IMR-90 (cell line): ENCODE data around the gene RGPD5. TPM values are rescaled to one million over a fixed set of nuclear protein-coding genes. Genes with fewer than 3 reads are reported as not detected.
"Not testable (repeated sequence)": the region's sequence is repeated elsewhere in the genome, so short reads cannot be mapped to it uniquely, and the experiment has no call there.

Source experiments
- ATAC-seq: fragments of 200-7000 bp; cut with Tn5 transposase; 2 replicates; pipeline ENCODE4 v1.9.1; 2020; ENCODE audit warnings: low read depth, mild to moderate bottlenecking, moderate library complexity
- BruUV-seq: library from RNA; stranded (reverse); fragments of 400-500 nt; replicated peaks from 2 replicates; lab custom pipeline; 2021; lab: Mats Ljungman, UMichigan
- CTCF ChIA-PET: fragments of 300-600 bp; formaldehyde crosslinking; extraction: SDS; loops from one replicate; lab custom pipeline; 2021; ENCODE audit warnings: antibody characterized with exemption; lab: Yijun Ruan, JAX
- POLR2A ChIA-PET: fragments of 300-600 bp; sonication (Branson Sonifier 250); formaldehyde crosslinking; loops from one replicate; lab custom pipeline; 2022; ENCODE audit warnings: antibody characterized with exemption; ENCODE audit not compliant: unreplicated experiment; lab: Charles Lee
- DNase-seq: peaks from one replicate; pipeline ENCODE4 v3.0.0; 2013
- H2AFZ ChIP-seq: replicated peaks from 2 replicates; pipeline ENCODE3; 2013; ENCODE audit warnings: low read length, mild to moderate bottlenecking; ENCODE audit not compliant: poor library complexity
- H2AK5ac ChIP-seq: 2 replicates; pipeline ENCODE4 v1.6.1; 2013; ENCODE audit warnings: low read depth, low read length, inconsistent platforms
- H2AK9ac ChIP-seq: replicated peaks from 2 replicates; pipeline ENCODE3; 2013; ENCODE audit warnings: mild to moderate bottlenecking, low read depth, low read length, moderate library complexity; ENCODE audit not compliant: poor library complexity
- H2BK120ac ChIP-seq: 2 replicates; pipeline ENCODE4 v1.6.1; 2013; ENCODE audit warnings: low read depth, low read length, inconsistent platforms
- H2BK15ac ChIP-seq: 3 replicates; pipeline ENCODE4 v1.6.1; 2013; ENCODE audit warnings: low read depth, low read length, inconsistent platforms
- H2BK20ac ChIP-seq: 2 replicates; pipeline ENCODE4 v1.6.1; 2013; ENCODE audit warnings: low read depth, mild to moderate bottlenecking, inconsistent platforms, low read length, moderate library complexity
- H2BK5ac ChIP-seq: 2 replicates; pipeline ENCODE4 v1.6.1; 2013; ENCODE audit warnings: mild to moderate bottlenecking, low read depth, low read length, inconsistent platforms; ENCODE audit not compliant: poor library complexity, severe bottlenecking
- H3K14ac ChIP-seq: replicated peaks from 2 replicates; pipeline ENCODE4 v1.6.1; 2013; ENCODE audit warnings: low read depth, low read length, inconsistent platforms
- H3K18ac ChIP-seq: 2 replicates; pipeline ENCODE4 v1.6.1; 2013; ENCODE audit warnings: low read depth, low read length, control low read depth
- H3K23ac ChIP-seq: 2 replicates; pipeline ENCODE4 v1.6.1; 2013; ENCODE audit warnings: low read depth, low read length, inconsistent platforms
- H3K27ac ChIP-seq: 2 replicates; pipeline ENCODE4 v1.5.1; 2013; ENCODE audit warnings: mild to moderate bottlenecking, control low read depth, low read length; ENCODE audit not compliant: insufficient read depth
- H3K27me3 ChIP-seq: 2 replicates; pipeline ENCODE4 v1.6.1; 2013; ENCODE audit warnings: low read length; ENCODE audit not compliant: control insufficient read depth, insufficient read depth
- H3K36me3 ChIP-seq: 2 replicates; pipeline ENCODE4 v1.6.1; 2013; ENCODE audit warnings: low read length, mixed read lengths; ENCODE audit not compliant: control insufficient read depth, insufficient read depth
- H3K4ac ChIP-seq: 2 replicates; pipeline ENCODE4 v1.6.1; 2013; ENCODE audit warnings: low read depth, low read length, inconsistent platforms
- H3K4me1 ChIP-seq: 2 replicates; pipeline ENCODE4 v1.6.1; 2013; ENCODE audit warnings: low read length, mixed read lengths; ENCODE audit not compliant: control insufficient read depth, insufficient read depth
- H3K4me2 ChIP-seq: 2 replicates; pipeline ENCODE4 v1.6.1; 2013; ENCODE audit warnings: low read depth, mild to moderate bottlenecking, control low read depth, low read length, moderate library complexity
- H3K4me3 ChIP-seq: 2 replicates; pipeline ENCODE4 v1.5.1; 2013; ENCODE audit warnings: low read depth, mild to moderate bottlenecking, control low read depth, low read length, moderate library complexity; ENCODE audit not compliant: insufficient read depth
- H3K56ac ChIP-seq: 2 replicates; pipeline ENCODE4 v1.6.1; 2013; ENCODE audit warnings: low read length, inconsistent platforms; ENCODE audit not compliant: insufficient read depth; ENCODE audit errors: extremely low read depth
- H3K79me1 ChIP-seq, 2 experiments: 2 replicates each; pipeline ENCODE4 v1.6.1; 2013; ENCODE audit warnings: low read length in 2 of 2, inconsistent platforms in 1 of 2, low read depth in 1 of 2
- H3K9ac ChIP-seq: 2 replicates; pipeline ENCODE4 v1.6.1; 2013; ENCODE audit warnings: low read depth, low read length, control low read depth
- H3K9me1 ChIP-seq: 2 replicates; pipeline ENCODE4 v1.6.1; 2013; ENCODE audit warnings: low read length, inconsistent platforms; ENCODE audit not compliant: insufficient read depth
- H3K9me3 ChIP-seq: 2 replicates; pipeline ENCODE4 v1.6.1; 2013; ENCODE audit warnings: low read length; ENCODE audit not compliant: control insufficient read depth, insufficient read depth
- H4K20me1 ChIP-seq: 2 replicates; pipeline ENCODE4 v1.6.1; 2013; ENCODE audit warnings: low read length, inconsistent platforms; ENCODE audit not compliant: insufficient read depth
- H4K5ac ChIP-seq: 2 replicates; pipeline ENCODE4 v1.6.1; 2013; ENCODE audit warnings: mild to moderate bottlenecking, low read depth, low read length, control low read depth
- H4K8ac ChIP-seq, 2 experiments: 2 replicates each; pipeline ENCODE4 v1.6.1; 2013; ENCODE audit warnings: low read depth in 2 of 2, low read length in 2 of 2, control low read depth in 1 of 2, inconsistent platforms in 1 of 2
- H4K91ac ChIP-seq: 2 replicates; pipeline ENCODE4 v1.6.1; 2013; ENCODE audit warnings: low read depth, low read length, inconsistent platforms; ENCODE audit not compliant: insufficient read depth
- WGBS, 2 experiments: methylation state at CpG; one replicate each; pipeline versions ENCODE4 v1.1.5 to v1.1.7; 2013; ENCODE audit warnings: missing lambda C conversion rate in 2 of 2; ENCODE audit not compliant: insufficient read length in 1 of 2; ENCODE audit errors: extremely low coverage in 2 of 2; 5-methylcytosine and 5-hydroxymethylcytosine counted together
- dilution Hi-C: fragments of 300-500 bp; cut with HindIII; formaldehyde crosslinking; loops from one replicate; pipeline ENCODE4 v1.14.3; 2018; ENCODE audit warnings: low sequenced_read_pairs; ENCODE audit not compliant: unreplicated experiment
- in situ Hi-C: fragments of 300-500 bp; cut with MboI; formaldehyde crosslinking; loops from 3 replicates; pipeline ENCODE4 v1.14.3; 2019; ENCODE audit warnings: low sequenced_read_pairs, inconsistent platforms, mixed read lengths
- intact Hi-C: fragments of 100-400 bp; cut with micrococcal nuclease; formaldehyde crosslinking; loops from 2 replicates; pipeline ENCODE4 v1.10.0; 2022
- polyA plus RNA-seq, 3 experiments: library from polyadenylated mRNA; depleted of rRNA; stranded (reverse); fragments of >200 nt; gene quantifications; 2 replicates each; pipeline ENCODE4 v1.2.3, GENCODE V29; 2012; ENCODE audit warnings: low replicate concordance in 1 of 3
- total RNA-seq: library from RNA; depleted of rRNA; stranded (reverse); fragments of >200 nt; gene quantifications from 2 replicates; pipeline ENCODE4 v1.2.3, GENCODE V29; 2012

Gene RGPD5
- total and polyA plus RNA-seq, 2 of the 4 experiments (the other 2 are of a cell fraction): 2.5 to 14.3 TPM

GRCh38 chr2:109761043-109761454 is 33.1 kb upstream of the RGPD5 start:
- H3K36me3 ChIP-seq, H3K14ac ChIP-seq, dilution Hi-C loops, H3K56ac ChIP-seq, H3K9ac ChIP-seq, H4K5ac ChIP-seq, H4K20me1 ChIP-seq, H3K9me3 ChIP-seq, in situ Hi-C loops, H2AK5ac ChIP-seq, CTCF ChIA-PET, H3K4me1 ChIP-seq, intact Hi-C loops, H3K18ac ChIP-seq, H3K79me1 ChIP-seq, H2AFZ ChIP-seq, H3K27ac ChIP-seq, H3K4ac ChIP-seq, H3K27me3 ChIP-seq, H2BK15ac ChIP-seq, H3K4me2 ChIP-seq, H2BK20ac ChIP-seq, H4K8ac ChIP-seq, H3K9me1 ChIP-seq, H4K91ac ChIP-seq, H2AK9ac ChIP-seq, H2BK120ac ChIP-seq, H3K4me3 ChIP-seq, DNase-seq, BruUV-seq, H2BK5ac ChIP-seq, POLR2A ChIA-PET, H3K23ac ChIP-seq: not testable (repeated sequence)
- ATAC-seq: peak; percentile 41
- no CpG with 5 or more reads among the region's 23 CpGs for WGBS, 2 experiments

GRCh38 chr2:109761976-109762375 is 32.1 kb upstream of the RGPD5 start:
- H3K27me3 ChIP-seq, POLR2A ChIA-PET, H3K4ac ChIP-seq, H4K91ac ChIP-seq, H3K4me3 ChIP-seq, H4K8ac ChIP-seq, H2BK15ac ChIP-seq, H2BK5ac ChIP-seq, H3K4me1 ChIP-seq, H3K9ac ChIP-seq, H2BK120ac ChIP-seq, H3K9me1 ChIP-seq, DNase-seq, BruUV-seq, CTCF ChIA-PET, H3K79me1 ChIP-seq, H3K56ac ChIP-seq, H3K14ac ChIP-seq, dilution Hi-C loops, H4K20me1 ChIP-seq, ATAC-seq, H2AK5ac ChIP-seq, H3K23ac ChIP-seq, H3K27ac ChIP-seq, H3K4me2 ChIP-seq, H3K36me3 ChIP-seq, H2AFZ ChIP-seq, H2AK9ac ChIP-seq, intact Hi-C loops, H2BK20ac ChIP-seq, H3K9me3 ChIP-seq, H4K5ac ChIP-seq, H3K18ac ChIP-seq, in situ Hi-C loops: not testable (repeated sequence)
- WGBS, 2 experiments: no CpG with 5 or more reads among the region's 5 CpGs
